Fibroblast of lung (primary cell): Measurements from ENCODE around the gene RRP12.

Experiments
- CTCF ChIP-seq, 2 donors: IDR thresholded peaks in 1 of 2; conservative IDR thresholded peaks in 1 of 2; 1 replicate in 1 of 2; 2 replicates in 1 of 2; pipeline ENCODE4 v1.5.1; 2011 to 2012; ENCODE audit warnings: low read length in 2 of 2, control low read depth in 1 of 2, inconsistent platforms in 1 of 2, low read depth in 1 of 2, mild to moderate bottlenecking in 1 of 2
- EZH2 ChIP-seq: IDR thresholded peaks from 2 replicates; pipeline ENCODE4 v1.5.1; 2012; ENCODE audit warnings: low read length, control low read depth, mild to moderate bottlenecking; ENCODE audit errors: missing control alignments

GRCh38 chr10:97312897-97313296, 88.2 kb downstream of the RRP12 start:
- TF ChIP-seq CTCF (conservative IDR thresholded peaks at IDR 0.05 in 1 of 2, IDR thresholded peaks at IDR 0.05 in 1 of 2; ENCODE audit: low read depth in 1 of 2, low read length in 2 of 2) = no peak
- TF ChIP-seq EZH2 = no peak
